Kidney (tissue), 14 donors: ENCODE measurements around the gene SYT17. TPM values are rescaled to one million over a fixed set of nuclear protein-coding genes. Genes with fewer than 3 reads are reported as not detected.

Experiments used
- DNase-seq, 5 donors: peaks; one replicate each; pipeline ENCODE4 v3.0.0-alpha.2; 2013 to 2020
- FAIRE-seq: peaks from 2 replicates; lab custom pipeline; 2012; peaks lifted over from hg19 to GRCh38; lab: Jason Lieb, UNC
- H3K27ac ChIP-seq, 2 donors: one replicate each; pipeline ENCODE4 v1.7.0; 2013; ENCODE audit warnings: low read depth in 2 of 2, low read length in 2 of 2, inconsistent platforms in 1 of 2
- H3K27me3 ChIP-seq: one replicate; pipeline ENCODE4 v1.7.1; 2013; ENCODE audit warnings: low read length, inconsistent platforms; ENCODE audit not compliant: control insufficient read depth, insufficient read depth
- H3K36me3 ChIP-seq, 3 donors: one replicate each; pipeline versions ENCODE4 v1.7.0 to v1.7.1; 2013; ENCODE audit warnings: low read length in 3 of 3, control low read depth in 1 of 3, inconsistent platforms in 1 of 3; ENCODE audit not compliant: insufficient read depth in 3 of 3, control insufficient read depth in 2 of 3
- H3K4me1 ChIP-seq, 3 donors: one replicate each; pipeline versions ENCODE4 v1.7.0 to v1.7.1; 2013; ENCODE audit warnings: low read length in 3 of 3, inconsistent platforms in 1 of 3, low read depth in 1 of 3; ENCODE audit not compliant: control insufficient read depth in 2 of 3, insufficient read depth in 2 of 3
- H3K4me3 ChIP-seq, 3 donors: one replicate each; pipeline versions ENCODE4 v1.7.0 to v1.8.1; 2013; ENCODE audit warnings: low read length in 3 of 3, control low read depth in 1 of 3, inconsistent platforms in 1 of 3
- H3K9ac ChIP-seq, 3 donors: one replicate each; pipeline versions ENCODE4 v1.7.0 to v1.7.1; 2013; ENCODE audit warnings: low read length in 3 of 3, control low read depth in 1 of 3, inconsistent platforms in 1 of 3
- H3K9me3 ChIP-seq, 3 donors: one replicate each; pipeline versions ENCODE4 v1.7.0 to v1.7.1; 2013; ENCODE audit warnings: low read length in 3 of 3, control low read depth in 1 of 3, inconsistent platforms in 1 of 3; ENCODE audit not compliant: control insufficient read depth in 2 of 3, insufficient read depth in 1 of 3
- intact Hi-C: fragments of 100-400 bp; cut with DNase I; formaldehyde crosslinking; loops from one replicate; pipeline ENCODE4 v1.11.1; 2022
- polyA plus RNA-seq: library from polyadenylated mRNA; stranded (reverse); fragments of 350-450 nt; fragmentation: Illumina TruSeq; extraction: RNeasy Lipid Tissue Mini Kit (QIAGEN cat#74804); gene quantifications from one replicate; pipeline ENCODE4 v1.2.3, GENCODE V29; 2014; ENCODE audit warnings: low read depth, low replicate concordance; ENCODE audit not compliant: insufficient read depth
- total RNA-seq: library from RNA; stranded (reverse); fragmentation: NEBNext Ultra II Directional; extraction: Animal tissue kit (Norgen Biotek cat#: 25700); gene quantifications from one replicate; pipeline ENCODE4 v1.2.1, GENCODE V29; 2021
- TF ChIP-seq, protein P1 (sequence below): IDR thresholded peaks from 3 replicates; pipeline ENCODE4 v1.5.1; 2012; ENCODE audit warnings: mild to moderate bottlenecking, moderate library complexity, borderline replicate concordance; ENCODE audit not compliant: insufficient read depth; ENCODE audit errors: extremely low read depth
- donor health status: control.
- donor health status: control.
- donor health status: control.
- donor health status: control.
- donor health status: control.
- donor health status: DM: yes; HTN: yes; CAD: no.
- donor health status: Normal renal cell carcinoma (clear cell type).

SYT17 gene
- total and polyA plus RNA-seq, 2 donors from 2014 or later: 5.8 to 8.8 TPM

DNA sequence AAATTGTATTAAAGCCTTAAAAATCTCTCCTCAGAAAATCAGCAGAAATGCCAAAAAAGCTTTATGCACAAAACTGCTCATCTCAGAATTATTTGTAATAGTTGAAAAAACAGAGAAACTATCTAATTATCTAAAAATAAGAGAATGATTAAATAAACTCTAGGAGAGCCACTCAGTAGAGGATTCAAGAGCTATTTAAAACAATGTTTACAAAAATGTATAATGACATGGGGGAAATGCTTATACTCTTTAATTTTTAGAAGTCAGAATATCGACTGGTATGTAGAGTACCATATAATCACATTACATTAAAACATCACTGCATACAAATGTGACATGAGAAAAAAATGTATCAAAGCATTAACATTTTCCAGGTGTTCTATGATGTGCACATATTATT lies 129.4 kb downstream of the SYT17 start:
- no peaks in the 10 kb centered on the region for H3K27me3 ChIP-seq
- H3K4me3 ChIP-seq: no peak overlapping the region
- H3K9ac ChIP-seq: no peak overlapping the region
- TF ChIP-seq, protein P1, sequence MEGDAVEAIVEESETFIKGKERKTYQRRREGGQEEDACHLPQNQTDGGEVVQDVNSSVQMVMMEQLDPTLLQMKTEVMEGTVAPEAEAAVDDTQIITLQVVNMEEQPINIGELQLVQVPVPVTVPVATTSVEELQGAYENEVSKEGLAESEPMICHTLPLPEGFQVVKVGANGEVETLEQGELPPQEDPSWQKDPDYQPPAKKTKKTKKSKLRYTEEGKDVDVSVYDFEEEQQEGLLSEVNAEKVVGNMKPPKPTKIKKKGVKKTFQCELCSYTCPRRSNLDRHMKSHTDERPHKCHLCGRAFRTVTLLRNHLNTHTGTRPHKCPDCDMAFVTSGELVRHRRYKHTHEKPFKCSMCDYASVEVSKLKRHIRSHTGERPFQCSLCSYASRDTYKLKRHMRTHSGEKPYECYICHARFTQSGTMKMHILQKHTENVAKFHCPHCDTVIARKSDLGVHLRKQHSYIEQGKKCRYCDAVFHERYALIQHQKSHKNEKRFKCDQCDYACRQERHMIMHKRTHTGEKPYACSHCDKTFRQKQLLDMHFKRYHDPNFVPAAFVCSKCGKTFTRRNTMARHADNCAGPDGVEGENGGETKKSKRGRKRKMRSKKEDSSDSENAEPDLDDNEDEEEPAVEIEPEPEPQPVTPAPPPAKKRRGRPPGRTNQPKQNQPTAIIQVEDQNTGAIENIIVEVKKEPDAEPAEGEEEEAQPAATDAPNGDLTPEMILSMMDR: no peak
- H3K9me3 ChIP-seq: no peaks in the 10 kb centered on the region
- intact Hi-C loops: no loop called here
- no peaks in the 10 kb centered on the region for H3K36me3 ChIP-seq
- no peak for DNase-seq
- FAIRE-seq: no peak
- no peaks in the 10 kb centered on the region for H3K4me1 ChIP-seq
- H3K27ac ChIP-seq: no peak overlapping the region

DNA sequence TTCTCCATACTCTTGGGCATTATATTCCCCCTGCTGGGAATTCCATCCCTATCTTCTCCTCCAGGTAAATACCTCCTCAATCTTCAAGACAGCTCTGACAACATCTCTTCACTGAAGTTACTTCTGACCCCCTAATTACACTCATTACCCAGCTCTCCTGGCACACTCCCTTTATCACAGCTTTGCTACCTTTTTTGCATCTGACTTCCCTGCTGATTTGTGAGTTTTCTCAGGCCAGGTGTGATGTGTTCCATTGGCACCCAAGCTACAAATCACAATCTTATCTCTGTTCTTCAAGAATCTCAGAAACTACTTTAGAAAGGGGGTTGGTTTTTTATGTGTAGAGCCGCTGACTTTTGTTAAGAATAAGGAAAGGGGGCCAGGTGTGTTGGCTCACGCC lies 131.5 kb downstream of the SYT17 start:
- no peak for FAIRE-seq
- no peak for DNase-seq
- Histone ChIP-seq H3K9me3 (no peaks in the 10 kb centered on the region), H3K27me3 (no peaks in the 10 kb centered on the region), H3K4me3 (no peak overlapping the region), H3K9ac (no peak overlapping the region), H3K36me3 (no peaks in the 10 kb centered on the region), H3K4me1 (no peaks in the 10 kb centered on the region), H3K27ac (no peak overlapping the region)
- TF ChIP-seq, protein P1: no peak
- intact Hi-C loops: no loop called here

- DNase-seq (no peak), FAIRE-seq (no peak)
- no peak overlapping the region for H3K4me3 ChIP-seq
- H3K9ac ChIP-seq: no peak overlapping the region
- H3K27me3 ChIP-seq: no peaks in the 10 kb centered on the region
- H3K27ac ChIP-seq: no peak overlapping the region
- no peaks in the 10 kb centered on the region for H3K4me1 ChIP-seq
- H3K9me3 ChIP-seq: no peaks in the 10 kb centered on the region
- no peaks in the 10 kb centered on the region for H3K36me3 ChIP-seq
- TF ChIP-seq, protein P1: no peak
- intact Hi-C loops: no loop called here
Observed at GRCh38 chr16:19301931-19302330, 133.9 kb downstream of the SYT17 start.

- intact Hi-C loops: no loop called here
- Histone ChIP-seq H3K4me1 (no peaks in the 10 kb centered on the region), H3K27ac (no peak overlapping the region), H3K36me3 (no peaks in the 10 kb centered on the region), H3K9me3 (no peaks in the 10 kb centered on the region), H3K9ac (no peak overlapping the region), H3K27me3 (no peaks in the 10 kb centered on the region), H3K4me3 (no peak overlapping the region)
- TF ChIP-seq, protein P1: no peak
- no peak for DNase-seq
- no peak for FAIRE-seq
Observed at GRCh38 chr16:19304750-19305149, 136.7 kb downstream of the SYT17 start.
